GM12878 (cell line): ENCODE measurements around the gene NUDT12. TPM values are rescaled to one million over a fixed set of nuclear protein-coding genes. Genes with fewer than 3 reads are reported as not detected.

Experiments used
- ATAC-seq: fragments of 200-7000 bp; cut with Tn5 transposase; 3 replicates; pipeline ENCODE4 v1.9.1; 2020; ENCODE audit warnings: mild to moderate bottlenecking, moderate library complexity
- BruUV-seq: library from RNA; stranded (reverse); fragments of 400-500 nt; replicated peaks from 2 replicates; lab custom pipeline; 2021; lab: Mats Ljungman, UMichigan
- CTCF ChIA-PET: fragments of 300-600 bp; sonication (Branson Sonifier 250); formaldehyde crosslinking; extraction: SDS; loops from one replicate; lab custom pipeline; 2021; ENCODE audit warnings: inconsistent platforms; lab: Yijun Ruan, JAX
- POLR2A ChIA-PET: fragments of 350-600 bp; formaldehyde crosslinking; extraction: SDS; loops from one replicate; lab custom pipeline; 2021; ENCODE audit warnings: inconsistent platforms; lab: Charles Lee
- RAD21 ChIA-PET: fragments of 300-600 bp; sonication (Branson Sonifier 250); formaldehyde crosslinking; loops from one replicate; lab custom pipeline; 2023; ENCODE audit warnings: antibody characterized with exemption; ENCODE audit not compliant: unreplicated experiment; lab: Charles Lee
- SMC1A ChIA-PET: fragments of 300-600 bp; sonication (Branson Sonifier 250); formaldehyde crosslinking; loops from one replicate; lab custom pipeline; 2023; ENCODE audit not compliant: unreplicated experiment, uncharacterized antibody; lab: Charles Lee
- DNase-seq: peaks from one replicate; pipeline ENCODE4 v3.0.0-alpha.2; 2011; ENCODE audit warnings: low read depth, low spot score
- FAIRE-seq: peaks from 3 replicates; lab custom pipeline; 2011; peaks lifted over from hg19 to GRCh38; lab: Jason Lieb, UNC
- H2AFZ ChIP-seq: 2 replicates; pipeline ENCODE4 v1.6.0; 2011; ENCODE audit warnings: low read depth, low read length, control low read depth; ENCODE audit not compliant: control insufficient read depth
- H3K27ac ChIP-seq: 2 replicates; pipeline ENCODE4 v1.5.1; 2011; ENCODE audit warnings: control low read depth; ENCODE audit not compliant: control insufficient read depth, insufficient read depth
- H3K27me3 ChIP-seq, 2 experiments: replicated peaks in 1 of 2; 2 replicates each; pipeline versions ENCODE4 v1.6.0 to v1.6.1; 2011; ENCODE audit warnings: low read length in 1 of 2; ENCODE audit not compliant: control insufficient read depth in 2 of 2, insufficient read depth in 2 of 2
- H3K36me3 ChIP-seq, 2 experiments: 2 replicates each; pipeline ENCODE4 v1.5.1; 2011; ENCODE audit warnings: low read length in 1 of 2; ENCODE audit not compliant: control insufficient read depth in 2 of 2, insufficient read depth in 2 of 2
- H3K4me1 ChIP-seq: 2 replicates; pipeline ENCODE4 v1.6.1; 2011; ENCODE audit warnings: mild to moderate bottlenecking, low read length, moderate library complexity, mixed read lengths; ENCODE audit not compliant: control insufficient read depth, insufficient read depth
- H3K4me2 ChIP-seq: 2 replicates; pipeline ENCODE4 v1.6.0; 2011; ENCODE audit warnings: control low read depth; ENCODE audit not compliant: control insufficient read depth, insufficient read depth
- H3K4me3 ChIP-seq: fragments of 200-600 bp; sonication (generic); 2 replicates; pipeline ENCODE4 v1.5.1; 2016
- H3K79me2 ChIP-seq: 2 replicates; pipeline ENCODE4 v1.6.0; 2011; ENCODE audit warnings: low read length; ENCODE audit not compliant: control insufficient read depth, insufficient read depth
- H3K9ac ChIP-seq: 2 replicates; pipeline ENCODE4 v1.8.0; 2011; ENCODE audit warnings: low read length, control low read depth, mixed read lengths; ENCODE audit not compliant: control insufficient read depth, insufficient read depth
- H3K9me3 ChIP-seq: replicated peaks from 3 replicates; pipeline ENCODE4 v1.5.1; 2011; ENCODE audit warnings: mild to moderate bottlenecking, low read length; ENCODE audit not compliant: control insufficient read depth, insufficient read depth
- H4K20me1 ChIP-seq: 2 replicates; pipeline ENCODE4 v1.6.0; 2011; ENCODE audit not compliant: control insufficient read depth, insufficient read depth
- EED ChIP-seq: sonication (generic); IDR thresholded peaks from 2 replicates; pipeline ENCODE4 v1.6.1; 2016; ENCODE audit warnings: antibody characterized with exemption, low read depth
- HDAC6 ChIP-seq: fragments of 200-600 bp; sonication (generic); IDR thresholded peaks from one replicate; pipeline ENCODE4 v1.8.0; 2017; ENCODE audit warnings: antibody characterized with exemption; ENCODE audit not compliant: unreplicated experiment
- HSF1 ChIP-seq: fragments of 150-350 bp; IDR thresholded peaks from 2 replicates; pipeline ENCODE4 v1.6.1; 2014; ENCODE audit warnings: mild to moderate bottlenecking, low read depth, low read length
- SUPT20H ChIP-seq: IDR thresholded peaks from 2 replicates; pipeline ENCODE4 v1.6.1; 2011; ENCODE audit warnings: low read depth, mild to moderate bottlenecking, low read length, moderate library complexity, borderline replicate concordance; ENCODE audit not compliant: control insufficient read depth
- WRNIP1 ChIP-seq: IDR thresholded peaks from 2 replicates; pipeline ENCODE4 v1.6.1; 2011; ENCODE audit warnings: low read depth, low read length, improper control_type of control experiment, borderline replicate concordance
- ZSCAN29 ChIP-seq: fragments of 450-650 bp; IDR thresholded peaks from 2 replicates; pipeline ENCODE4 v1.6.1; 2017; ENCODE audit warnings: mild to moderate bottlenecking, moderate library complexity
- WGBS: methylation state at CpG from one replicate; pipeline ENCODE4 v1.1.6; 2016; ENCODE audit warnings: low lambda C conversion rate; ENCODE audit not compliant: insufficient replicate concordance, insufficient coverage; ENCODE audit errors: missing lambda C conversion rate; 5-methylcytosine and 5-hydroxymethylcytosine counted together
- in situ Hi-C: fragments of 300-500 bp; cut with MboI; formaldehyde crosslinking; loops from 9 replicates; pipeline ENCODE4 v1.14.3; 2018; ENCODE audit warnings: mixed read lengths
- intact Hi-C: fragments of 100-400 bp; cut with micrococcal nuclease; formaldehyde crosslinking; loops from one replicate; pipeline ENCODE4 v1.14.2; 2022; ENCODE audit not compliant: unreplicated experiment
- polyA plus RNA-seq, 11 experiments: library from polyadenylated mRNA; depleted of rRNA in 4 of 11; unstranded in 6 of 11; stranded (reverse) in 5 of 11; fragments of >200 nt; fragmentation: Nextera tagmentation in 4 of 11; fragmentation: Illumina TruSeq in 1 of 11; extraction: Ambion mirVana in 4 of 11; extraction: Trizol in 1 of 11; gene quantifications; 1 replicate in 1 of 11; 2 replicates in 10 of 11; pipeline versions ENCODE4 v1.2.1 to v1.2.3, GENCODE V29; 2011 to 2016; ENCODE audit warnings: inconsistent platforms in 2 of 11, missing spikeins in 2 of 11, low read depth in 1 of 11
- total RNA-seq, 4 experiments: library from RNA; depleted of rRNA in 3 of 4; stranded (reverse); fragments of >200 nt in 3 of 4; fragmentation: Illumina TruSeq in 1 of 4; extraction: Trizol in 1 of 4; gene quantifications; 2 replicates each; pipeline versions ENCODE4 v1.2.1 to v1.2.3, GENCODE V29; 2013 to 2021
- TF ChIP-seq, protein P1 (sequence below): fragments of 450-650 bp; IDR thresholded peaks from 2 replicates; pipeline ENCODE4 v1.6.1; 2014; ENCODE audit warnings: mild to moderate bottlenecking
- TF ChIP-seq, protein P2 (sequence below): fragments of 450-650 bp; formaldehyde crosslinking; IDR thresholded peaks from 2 replicates; pipeline ENCODE4 v1.4.0; 2020; ENCODE audit warnings: mild to moderate bottlenecking, moderate library complexity

Gene NUDT12
- total and polyA plus RNA-seq, 10 of the 15 experiments (the other 5 are each of a cell fraction or from before 2014, with no cell fraction given) = 2.9 to 9.0 (median 5.2) TPM

DNA sequence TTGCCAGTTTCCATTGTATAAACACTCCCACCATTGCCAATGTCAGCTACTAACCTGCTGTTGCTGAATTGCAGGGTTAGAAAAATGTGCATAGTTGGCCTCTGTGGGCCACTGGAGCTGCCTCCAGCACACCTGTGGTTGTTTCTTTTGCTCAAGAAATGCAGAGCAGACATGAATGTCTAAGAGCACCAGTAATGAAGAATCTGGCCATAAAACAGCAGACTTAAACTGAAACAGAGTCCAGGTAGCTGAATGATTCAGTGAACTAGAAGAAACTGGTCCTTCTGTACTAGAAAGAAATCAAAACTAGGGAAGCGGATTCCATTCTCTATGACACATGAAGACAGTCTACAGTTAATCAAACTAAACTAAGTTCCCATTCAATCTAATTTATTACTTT is 48.2 kb downstream of the NUDT12 start:
- RAD21 ChIA-PET = interaction anchor here (1.1 kb wide), 1 partner anchor 9 kb away, joined by 3 read pairs; no protein-coding TSS in a partner anchor
- POLR2A ChIA-PET = no interaction called here
- Histone ChIP-seq H3K36me3 (no peaks in the 10 kb centered on the region), H3K9ac (no peak overlapping the region), H2AFZ (no peak overlapping the region), H3K79me2 (no peaks in the 10 kb centered on the region), H4K20me1 (no peaks in the 10 kb centered on the region), H3K4me3 (no peak overlapping the region), H3K27ac (no peak overlapping the region), H3K27me3 (no peaks in the 10 kb centered on the region; a peak in 1 of 4 replicates), H3K4me1 (no peaks in the 10 kb centered on the region), H3K4me2 (no peak overlapping the region), H3K9me3 (no peaks in the 10 kb centered on the region)
- in situ Hi-C loops = no loop called here
- 31% methylated on average over 1 of the region's 1 CpG for WGBS
- CTCF ChIA-PET = no interaction called here
- FAIRE-seq (no peak), DNase-seq (no peak), ATAC-seq (no peak)
- intact Hi-C loops = no loop called here
- TF ChIP-seq EED (no peak), WRNIP1 (no peak), HSF1 (no peak), ZSCAN29 (no peak), SUPT20H (no peak), HDAC6 (no peak)
- TF ChIP-seq, protein P1, sequence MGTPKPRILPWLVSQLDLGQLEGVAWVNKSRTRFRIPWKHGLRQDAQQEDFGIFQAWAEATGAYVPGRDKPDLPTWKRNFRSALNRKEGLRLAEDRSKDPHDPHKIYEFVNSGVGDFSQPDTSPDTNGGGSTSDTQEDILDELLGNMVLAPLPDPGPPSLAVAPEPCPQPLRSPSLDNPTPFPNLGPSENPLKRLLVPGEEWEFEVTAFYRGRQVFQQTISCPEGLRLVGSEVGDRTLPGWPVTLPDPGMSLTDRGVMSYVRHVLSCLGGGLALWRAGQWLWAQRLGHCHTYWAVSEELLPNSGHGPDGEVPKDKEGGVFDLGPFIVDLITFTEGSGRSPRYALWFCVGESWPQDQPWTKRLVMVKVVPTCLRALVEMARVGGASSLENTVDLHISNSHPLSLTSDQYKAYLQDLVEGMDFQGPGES = no peak
- TF ChIP-seq, protein P2, sequence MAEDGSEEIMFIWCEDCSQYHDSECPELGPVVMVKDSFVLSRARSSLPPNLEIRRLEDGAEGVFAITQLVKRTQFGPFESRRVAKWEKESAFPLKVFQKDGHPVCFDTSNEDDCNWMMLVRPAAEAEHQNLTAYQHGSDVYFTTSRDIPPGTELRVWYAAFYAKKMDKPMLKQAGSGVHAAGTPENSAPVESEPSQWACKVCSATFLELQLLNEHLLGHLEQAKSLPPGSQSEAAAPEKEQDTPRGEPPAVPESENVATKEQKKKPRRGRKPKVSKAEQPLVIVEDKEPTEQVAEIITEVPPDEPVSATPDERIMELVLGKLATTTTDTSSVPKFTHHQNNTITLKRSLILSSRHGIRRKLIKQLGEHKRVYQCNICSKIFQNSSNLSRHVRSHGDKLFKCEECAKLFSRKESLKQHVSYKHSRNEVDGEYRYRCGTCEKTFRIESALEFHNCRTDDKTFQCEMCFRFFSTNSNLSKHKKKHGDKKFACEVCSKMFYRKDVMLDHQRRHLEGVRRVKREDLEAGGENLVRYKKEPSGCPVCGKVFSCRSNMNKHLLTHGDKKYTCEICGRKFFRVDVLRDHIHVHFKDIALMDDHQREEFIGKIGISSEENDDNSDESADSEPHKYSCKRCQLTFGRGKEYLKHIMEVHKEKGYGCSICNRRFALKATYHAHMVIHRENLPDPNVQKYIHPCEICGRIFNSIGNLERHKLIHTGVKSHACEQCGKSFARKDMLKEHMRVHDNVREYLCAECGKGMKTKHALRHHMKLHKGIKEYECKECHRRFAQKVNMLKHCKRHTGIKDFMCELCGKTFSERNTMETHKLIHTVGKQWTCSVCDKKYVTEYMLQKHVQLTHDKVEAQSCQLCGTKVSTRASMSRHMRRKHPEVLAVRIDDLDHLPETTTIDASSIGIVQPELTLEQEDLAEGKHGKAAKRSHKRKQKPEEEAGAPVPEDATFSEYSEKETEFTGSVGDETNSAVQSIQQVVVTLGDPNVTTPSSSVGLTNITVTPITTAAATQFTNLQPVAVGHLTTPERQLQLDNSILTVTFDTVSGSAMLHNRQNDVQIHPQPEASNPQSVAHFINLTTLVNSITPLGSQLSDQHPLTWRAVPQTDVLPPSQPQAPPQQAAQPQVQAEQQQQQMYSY (CRISPR knock-in tag) = no peak
- SMC1A ChIA-PET = no interaction called here
- BruUV-seq = no TSS peak
